ENCODE measurements around the gene MACROD2.

DNA sequence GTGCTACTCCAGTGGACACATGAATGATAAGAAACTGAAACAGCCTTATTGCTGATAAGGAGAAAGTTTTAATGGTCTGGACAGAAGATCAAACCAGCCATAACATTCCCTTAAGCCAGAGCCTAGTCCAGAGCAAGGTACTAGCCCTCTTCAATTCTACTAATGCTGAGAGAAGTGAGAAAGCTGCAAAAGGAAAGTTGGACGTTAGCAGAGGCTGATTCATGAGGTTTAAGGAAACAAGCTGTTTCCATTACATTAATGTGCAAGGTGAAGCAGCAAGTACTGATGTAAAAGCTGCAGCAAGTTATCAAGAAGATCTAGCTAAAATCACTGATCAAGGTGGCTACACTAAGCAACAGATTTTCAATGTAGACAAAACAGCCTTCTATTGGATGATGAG lies 1943.5 kb downstream of the MACROD2 start:
- TF ChIP-seq, protein P1, sequence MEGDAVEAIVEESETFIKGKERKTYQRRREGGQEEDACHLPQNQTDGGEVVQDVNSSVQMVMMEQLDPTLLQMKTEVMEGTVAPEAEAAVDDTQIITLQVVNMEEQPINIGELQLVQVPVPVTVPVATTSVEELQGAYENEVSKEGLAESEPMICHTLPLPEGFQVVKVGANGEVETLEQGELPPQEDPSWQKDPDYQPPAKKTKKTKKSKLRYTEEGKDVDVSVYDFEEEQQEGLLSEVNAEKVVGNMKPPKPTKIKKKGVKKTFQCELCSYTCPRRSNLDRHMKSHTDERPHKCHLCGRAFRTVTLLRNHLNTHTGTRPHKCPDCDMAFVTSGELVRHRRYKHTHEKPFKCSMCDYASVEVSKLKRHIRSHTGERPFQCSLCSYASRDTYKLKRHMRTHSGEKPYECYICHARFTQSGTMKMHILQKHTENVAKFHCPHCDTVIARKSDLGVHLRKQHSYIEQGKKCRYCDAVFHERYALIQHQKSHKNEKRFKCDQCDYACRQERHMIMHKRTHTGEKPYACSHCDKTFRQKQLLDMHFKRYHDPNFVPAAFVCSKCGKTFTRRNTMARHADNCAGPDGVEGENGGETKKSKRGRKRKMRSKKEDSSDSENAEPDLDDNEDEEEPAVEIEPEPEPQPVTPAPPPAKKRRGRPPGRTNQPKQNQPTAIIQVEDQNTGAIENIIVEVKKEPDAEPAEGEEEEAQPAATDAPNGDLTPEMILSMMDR (conservative IDR thresholded peaks at IDR 0.05; ENCODE audit: low read depth, low read length): no peak
- TF ChIP-seq EZH2 (IDR thresholded peaks at IDR 0.05; ENCODE audit: borderline replicate concordance, low read depth, low read length, poor library complexity, severe bottlenecking): no peak
